Fibroblast of skin of left biceps (primary cell): Measurements from ENCODE around the gene NKAIN2.

Experiments
- DNase-seq, 2 experiments: peaks; one replicate each; pipeline ENCODE4 v3.0.0-alpha.2; 2013; ENCODE audit warnings: low read depth in 2 of 2

The NKAIN2 gene

GRCh38 chr6:123803504-123804013 lies at the start of gene NKAIN2:
Gene NKAIN2 (plus strand): TSS chr6:123803865.
- no peak for DNase-seq

GRCh38 chr6:123759472-123759871 lies 44.2 kb upstream of the NKAIN2 start:
- no peak for DNase-seq

DNA sequence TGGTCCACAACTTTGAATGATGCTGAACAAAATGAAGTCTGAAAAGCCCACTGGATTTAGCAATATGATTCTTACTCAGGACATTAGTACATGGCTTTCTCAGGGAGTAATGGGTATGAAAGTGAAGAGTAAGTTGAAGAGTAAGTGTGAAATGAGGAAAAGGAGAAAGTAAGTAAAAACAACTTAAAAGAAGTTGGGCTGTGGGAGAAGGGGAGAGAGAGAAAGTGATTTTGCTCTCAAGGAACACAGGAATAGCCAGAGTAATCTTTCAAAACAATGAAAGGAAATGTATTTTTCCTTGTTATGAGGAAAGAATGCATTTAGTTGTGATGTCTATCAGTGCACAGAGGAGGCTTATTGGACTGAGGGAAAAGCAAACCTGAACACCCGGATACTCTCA lies 39.8 kb upstream of the NKAIN2 start:
- DNase-seq: no peak

GRCh38 chr6:123764722-123765121 lies 38.9 kb upstream of the NKAIN2 start:
- DNase-seq: no peak

DNA sequence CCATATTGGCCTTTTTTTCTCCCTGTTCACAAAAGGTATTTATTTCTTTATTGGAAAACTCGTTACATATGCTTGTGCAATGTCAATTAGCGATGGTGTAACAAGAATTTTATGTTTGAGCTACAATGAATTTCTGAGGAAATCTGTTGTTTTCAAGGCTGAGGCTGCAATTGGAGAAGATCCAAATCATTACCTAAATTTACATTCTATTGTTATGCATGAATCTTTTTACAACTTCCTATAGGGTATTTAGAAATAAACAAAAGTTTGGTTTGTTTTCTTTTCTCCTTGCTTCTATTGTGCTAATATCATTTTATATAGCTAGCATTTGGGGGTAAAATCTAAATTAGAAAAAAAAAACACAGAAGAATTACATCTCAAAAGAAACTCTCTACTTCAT lies 34.7 kb upstream of the NKAIN2 start:
- no peak for DNase-seq

DNA sequence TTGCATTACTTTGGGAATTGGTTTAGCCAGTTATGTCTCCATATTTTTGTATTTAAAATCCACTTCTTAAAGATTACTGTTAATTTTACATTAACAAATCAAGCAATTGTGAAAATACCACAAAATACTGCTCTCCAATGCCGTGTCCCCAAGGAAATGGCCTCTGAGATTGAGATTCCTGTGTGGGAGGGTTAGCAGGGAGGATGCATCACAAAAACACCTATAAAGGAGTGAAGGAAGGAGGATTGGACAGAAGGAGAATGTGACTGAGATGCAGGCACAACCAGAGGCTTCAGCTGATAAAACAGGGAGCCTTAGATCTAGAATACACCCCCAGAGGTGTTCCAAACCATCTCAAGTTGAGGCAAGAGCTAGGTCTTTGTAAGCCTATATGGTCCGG lies 34.2 kb upstream of the NKAIN2 start:
- DNase-seq: no peak

- no peak for DNase-seq
These were observed 33.3 kb upstream of the NKAIN2 start for GRCh38 chr6:123770247-123770949.

DNA sequence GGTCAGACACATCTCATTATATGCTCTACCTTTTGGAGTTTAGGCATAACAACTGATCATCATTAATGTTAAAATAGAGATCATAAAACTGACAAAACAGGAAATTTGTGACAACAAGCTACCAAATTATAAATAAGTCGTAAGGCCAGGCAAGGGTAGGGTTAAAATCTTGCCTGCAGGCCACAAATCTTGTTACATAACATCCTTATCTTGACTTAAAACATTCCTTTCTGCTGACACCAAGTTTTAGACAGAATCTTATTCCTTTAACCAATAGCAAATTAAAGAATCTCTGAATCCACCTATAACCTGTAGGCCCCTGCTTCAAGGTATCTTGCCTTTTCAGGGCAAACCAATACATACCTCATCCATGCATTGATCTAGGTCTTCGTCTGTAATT lies 32.5 kb upstream of the NKAIN2 start:
- DNase-seq: no peak

DNA sequence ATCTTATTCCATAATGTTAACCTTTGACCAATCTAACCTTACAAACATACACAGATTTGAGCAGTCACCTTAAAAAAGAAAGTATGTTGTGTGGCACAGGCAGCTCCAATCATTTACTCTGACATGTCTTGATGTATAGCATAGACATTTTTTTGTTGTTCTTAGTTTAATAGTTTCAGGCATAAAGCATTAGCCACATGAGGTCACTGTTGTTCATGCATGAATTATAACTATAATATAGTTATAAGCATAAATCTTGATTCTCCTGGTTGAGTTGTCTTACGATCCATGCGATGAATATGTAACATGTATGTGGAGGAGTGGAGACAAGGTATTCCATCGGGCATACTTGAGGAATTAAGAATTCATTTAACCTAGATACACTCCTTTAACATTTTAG lies 26.1 kb upstream of the NKAIN2 start:
- no peak for DNase-seq

DNA sequence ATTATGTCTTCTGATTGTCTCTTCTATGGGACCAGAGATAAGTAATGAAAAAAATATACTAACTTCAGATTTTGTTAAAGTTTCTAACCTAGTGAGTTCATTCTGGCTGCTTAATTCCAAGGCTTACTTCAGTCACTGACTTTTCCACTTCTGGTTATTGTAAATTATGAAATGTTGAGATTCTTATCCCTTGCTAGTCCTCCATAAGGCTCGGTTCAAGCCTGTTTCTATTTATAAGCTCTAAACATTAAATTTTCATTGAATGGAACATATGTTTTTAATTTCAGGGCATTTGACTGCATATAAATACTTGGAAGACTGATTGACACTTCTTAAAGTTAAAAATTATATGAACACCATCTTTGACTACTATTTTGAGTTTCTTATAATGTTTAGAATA lies 23.6 kb upstream of the NKAIN2 start:
- no peak for DNase-seq

- DNase-seq: no peak
These were observed 19.3 kb upstream of the NKAIN2 start for GRCh38 chr6:123784330-123784729.

DNA sequence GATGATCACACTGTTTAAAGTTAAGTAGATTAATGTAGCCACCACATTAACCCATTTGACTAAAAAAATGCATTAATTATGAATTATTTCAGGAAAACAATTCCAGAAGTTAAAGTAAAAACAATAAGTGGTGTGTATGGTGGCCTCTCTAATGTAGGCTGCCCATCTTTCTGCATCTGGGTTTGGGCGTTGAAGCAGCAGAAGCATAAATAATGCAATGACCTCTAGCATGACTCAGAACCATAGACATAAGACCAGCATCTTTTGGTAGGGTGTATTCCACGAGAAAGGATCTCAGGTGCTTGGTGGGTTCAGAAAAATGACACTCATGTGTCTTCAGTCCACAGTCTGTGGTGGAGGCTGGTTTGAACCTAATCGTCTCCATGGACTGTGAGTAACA lies 18.6 kb upstream of the NKAIN2 start:
- no peak for DNase-seq

GRCh38 chr6:123788319-123788718 lies 15.3 kb upstream of the NKAIN2 start:
- DNase-seq: no peak

DNA sequence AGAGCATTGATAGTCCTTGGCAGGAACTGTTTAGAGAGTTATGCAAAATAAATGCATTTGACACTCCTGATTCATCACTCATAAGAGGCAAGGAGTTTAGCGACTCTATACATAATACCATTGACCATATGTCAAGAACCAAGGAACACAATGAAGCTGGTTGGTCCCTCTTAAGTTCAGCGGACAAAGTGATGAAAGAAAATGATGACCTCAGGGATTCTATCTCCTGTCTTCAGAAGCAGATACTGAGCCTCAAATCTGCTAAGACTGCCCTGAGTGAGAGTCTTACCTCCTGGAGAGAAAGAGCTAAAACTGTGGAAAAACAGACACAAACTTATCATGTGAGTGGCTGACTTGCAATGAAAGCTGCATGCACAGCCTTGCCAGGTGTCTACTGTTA lies 9.5 kb upstream of the NKAIN2 start:
- no peak for DNase-seq

GRCh38 chr6:123794799-123795198 lies 8.9 kb upstream of the NKAIN2 start:
- no peak for DNase-seq

- DNase-seq: no peak
These were observed 2.6 kb upstream of the NKAIN2 start for GRCh38 chr6:123801067-123801466.

GRCh38 chr6:123802351-123802696 lies 1.3 kb upstream of the NKAIN2 start:
- no peak for DNase-seq

DNA sequence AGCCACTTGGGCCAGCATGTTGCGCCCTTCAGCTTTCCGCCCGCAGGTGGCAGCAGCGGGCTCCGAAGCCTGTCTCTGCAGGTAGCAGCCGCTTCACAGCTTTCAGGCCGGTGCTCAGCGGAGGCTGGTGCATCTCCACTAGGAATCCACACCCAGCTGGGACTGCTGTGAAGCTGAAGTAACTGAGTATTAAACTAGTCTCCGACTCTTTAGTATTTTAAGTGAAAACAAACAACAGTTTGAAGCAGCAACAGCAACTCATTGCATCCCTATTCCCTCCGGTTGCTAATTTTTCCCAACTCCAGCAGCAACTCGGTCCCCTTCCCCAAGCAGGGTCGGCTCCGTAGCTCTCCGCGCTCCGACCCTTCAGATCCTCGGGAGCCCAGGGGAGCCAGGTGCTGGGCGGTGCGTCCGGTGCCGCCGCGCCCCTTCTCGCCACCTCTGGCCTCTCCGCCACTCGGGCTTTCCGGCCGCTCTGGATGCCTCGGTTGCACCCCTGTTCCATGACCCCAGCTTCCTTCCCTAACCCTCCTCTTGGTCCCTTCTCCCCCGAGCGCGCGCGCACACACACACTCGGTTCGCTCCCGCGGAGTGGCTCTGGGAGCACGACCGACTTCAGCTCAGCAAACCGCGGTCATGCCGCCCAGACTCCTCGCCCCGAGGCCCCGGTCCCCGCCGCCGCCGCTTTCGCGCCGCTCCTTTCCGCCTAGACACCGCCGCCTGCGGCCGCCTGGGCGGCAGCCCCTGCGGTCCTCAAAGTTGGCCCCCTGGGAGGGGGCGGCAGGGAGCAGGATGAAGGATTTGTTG lies 765 bp upstream of the NKAIN2 start:
- DNase-seq: peak; percentile 8 to 22

- DNase-seq: no peak
These were observed 535 bp downstream of the NKAIN2 start for GRCh38 chr6:123804014-123804786.

DNA sequence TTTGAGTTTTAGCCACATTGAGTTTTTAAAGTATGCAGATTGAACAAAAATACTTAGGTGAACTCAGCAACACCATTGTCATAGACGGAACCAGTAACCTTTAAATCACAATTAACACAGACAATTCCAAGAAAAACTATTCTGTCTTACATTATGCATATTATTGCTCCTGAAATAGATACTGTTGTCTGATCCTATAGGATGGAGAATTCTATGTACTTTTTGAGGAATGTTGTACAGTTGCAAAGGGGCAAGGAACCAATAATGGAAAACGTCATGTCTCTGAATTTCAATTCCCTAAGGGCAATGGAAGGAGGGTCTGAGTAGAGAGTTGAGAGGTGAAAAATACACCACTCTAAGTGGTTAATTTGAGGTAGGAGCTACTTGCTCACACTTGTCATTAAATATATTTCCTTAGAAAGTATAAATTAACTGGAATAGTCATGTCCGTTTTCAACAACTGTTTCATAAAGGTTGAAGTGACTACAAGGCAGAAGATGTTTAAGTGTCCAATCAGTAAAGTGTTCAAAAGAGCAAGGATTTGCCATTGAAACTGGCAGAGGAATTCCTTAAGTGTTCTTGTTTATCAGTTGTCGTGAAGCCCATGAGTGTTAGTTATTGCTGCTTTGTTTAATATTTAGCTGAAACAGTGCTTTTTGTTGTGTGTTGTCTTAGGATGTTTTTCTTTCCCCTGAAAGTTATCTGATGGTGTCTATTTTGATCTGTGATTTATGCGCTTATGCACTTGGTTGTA lies 1.3 kb downstream of the NKAIN2 start:
- DNase-seq: no peak

DNA sequence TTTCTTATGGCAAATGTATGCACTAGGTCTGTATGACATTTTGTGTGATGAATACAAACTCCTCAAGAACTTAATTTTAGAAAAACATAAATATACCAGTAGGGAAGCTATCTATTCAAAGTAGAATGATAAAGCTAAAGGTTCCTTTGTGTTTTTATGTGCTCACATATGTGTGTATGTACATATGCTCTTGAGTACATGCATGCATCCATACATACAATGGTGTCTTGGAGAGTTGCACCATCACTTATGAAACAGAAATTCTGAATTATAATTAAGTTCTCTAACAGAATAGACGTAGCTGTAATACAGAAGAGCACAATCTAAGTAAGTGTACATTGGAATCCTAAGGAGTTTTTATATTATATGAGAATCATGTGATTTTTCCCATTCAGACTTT lies 2.3 kb downstream of the NKAIN2 start:
- DNase-seq: no peak

DNA sequence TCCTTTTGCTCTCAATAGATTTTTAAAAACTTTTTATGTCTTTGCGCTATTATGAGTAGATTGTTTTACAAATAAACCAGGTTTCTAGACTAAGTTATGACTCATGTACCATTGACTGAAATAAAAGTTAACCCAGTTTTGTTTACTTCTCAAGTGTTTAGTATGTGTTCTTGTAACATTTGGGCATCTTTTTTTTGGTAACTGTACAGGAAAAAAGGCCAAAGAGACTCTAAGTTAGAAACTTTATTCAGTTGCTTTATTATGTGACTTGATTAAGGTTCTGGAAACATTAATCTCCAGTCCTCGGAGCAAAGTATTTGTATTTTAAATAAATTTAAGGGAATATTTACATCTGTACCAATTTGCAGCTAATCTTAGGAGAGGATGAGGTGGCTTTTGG lies 2.9 kb downstream of the NKAIN2 start:
- no peak for DNase-seq
